ENCODE measurements around the gene SWT1.
"Not testable (repeated sequence)": the region's sequence is repeated elsewhere in the genome, so short reads cannot be mapped to it uniquely, and the experiment has no call there.

SWT1 gene

GRCh38 chr1:185251928-185252327 lies 95.0 kb downstream of the SWT1 start:
- not testable (repeated sequence) for DNase-seq (ENCODE audit: low read depth)

- not testable (repeated sequence) for DNase-seq (ENCODE audit: low read depth)
Observed at GRCh38 chr1:185252404-185252803, 95.4 kb downstream of the SWT1 start.

GRCh38 chr1:185255595-185255994 lies 98.6 kb downstream of the SWT1 start:
- not testable (repeated sequence) for DNase-seq (ENCODE audit: low read depth)

GRCh38 chr1:185257116-185257949 lies 100.4 kb downstream of the SWT1 start:
- not testable (repeated sequence) for DNase-seq (ENCODE audit: low read depth)

- DNase-seq (ENCODE audit: low read depth) = no peak
Observed at GRCh38 chr1:185257950-185258208, 100.9 kb downstream of the SWT1 start.

GRCh38 chr1:185258676-185259075 lies 101.7 kb downstream of the SWT1 start:
- no peak for DNase-seq (ENCODE audit: low read depth)

- no peak for DNase-seq (ENCODE audit: low read depth)
Observed at GRCh38 chr1:185260611-185261010, 103.6 kb downstream of the SWT1 start.

GRCh38 chr1:185262151-185262550 lies 105.2 kb downstream of the SWT1 start:
- no peak for DNase-seq (ENCODE audit: low read depth)

GRCh38 chr1:185263292-185263691 lies 106.3 kb downstream of the SWT1 start:
- no peak for DNase-seq (ENCODE audit: low read depth)

GRCh38 chr1:185263780-185264179 lies 106.8 kb downstream of the SWT1 start:
- DNase-seq (ENCODE audit: low read depth) = no peak

GRCh38 chr1:185265314-185265713 lies 108.3 kb downstream of the SWT1 start:
- no peak for DNase-seq (ENCODE audit: low read depth)

- DNase-seq (ENCODE audit: low read depth) = no peak
Observed at GRCh38 chr1:185267301-185267700, 110.3 kb downstream of the SWT1 start.

GRCh38 chr1:185267701-185268100 lies 110.7 kb downstream of the SWT1 start:
- no peak for DNase-seq (ENCODE audit: low read depth)

GRCh38 chr1:185268352-185268751 lies 111.4 kb downstream of the SWT1 start:
- DNase-seq (ENCODE audit: low read depth) = no peak

- no peak for DNase-seq (ENCODE audit: low read depth)
Observed at GRCh38 chr1:185271921-185272320, 115.0 kb downstream of the SWT1 start.

GRCh38 chr1:185279571-185279970 lies 122.6 kb downstream of the SWT1 start:
- no peak for DNase-seq (ENCODE audit: low read depth)

GRCh38 chr1:185280589-185280988 lies 123.6 kb downstream of the SWT1 start:
- DNase-seq (ENCODE audit: low read depth) = no peak

GRCh38 chr1:185281245-185281644 lies 124.3 kb downstream of the SWT1 start:
- DNase-seq (ENCODE audit: low read depth) = no peak

GRCh38 chr1:185284116-185284515 lies 127.1 kb downstream of the SWT1 start:
- DNase-seq (ENCODE audit: low read depth) = no peak

GRCh38 chr1:185284533-185285276 lies 127.7 kb downstream of the SWT1 start:
- no peak for DNase-seq (ENCODE audit: low read depth)

GRCh38 chr1:185287451-185287850 lies 130.5 kb downstream of the SWT1 start:
- DNase-seq (ENCODE audit: low read depth) = no peak

- DNase-seq (ENCODE audit: low read depth) = no peak
Observed at GRCh38 chr1:185288435-185288834, 131.5 kb downstream of the SWT1 start.

GRCh38 chr1:185289880-185290279 lies 132.9 kb downstream of the SWT1 start:
- no peak for DNase-seq (ENCODE audit: low read depth)

- no peak for DNase-seq (ENCODE audit: low read depth)
Observed at GRCh38 chr1:185291159-185291558, 134.2 kb downstream of the SWT1 start.

Measured in stimulated activated CD8-positive, alpha-beta memory T cell treated with anti-CD3 and anti-CD28 coated beads, Interleukin-7, amount 100 ng/mL, for 24 hours (primary cell).